ENCODE results near the gene AKAP17A.

DNA sequence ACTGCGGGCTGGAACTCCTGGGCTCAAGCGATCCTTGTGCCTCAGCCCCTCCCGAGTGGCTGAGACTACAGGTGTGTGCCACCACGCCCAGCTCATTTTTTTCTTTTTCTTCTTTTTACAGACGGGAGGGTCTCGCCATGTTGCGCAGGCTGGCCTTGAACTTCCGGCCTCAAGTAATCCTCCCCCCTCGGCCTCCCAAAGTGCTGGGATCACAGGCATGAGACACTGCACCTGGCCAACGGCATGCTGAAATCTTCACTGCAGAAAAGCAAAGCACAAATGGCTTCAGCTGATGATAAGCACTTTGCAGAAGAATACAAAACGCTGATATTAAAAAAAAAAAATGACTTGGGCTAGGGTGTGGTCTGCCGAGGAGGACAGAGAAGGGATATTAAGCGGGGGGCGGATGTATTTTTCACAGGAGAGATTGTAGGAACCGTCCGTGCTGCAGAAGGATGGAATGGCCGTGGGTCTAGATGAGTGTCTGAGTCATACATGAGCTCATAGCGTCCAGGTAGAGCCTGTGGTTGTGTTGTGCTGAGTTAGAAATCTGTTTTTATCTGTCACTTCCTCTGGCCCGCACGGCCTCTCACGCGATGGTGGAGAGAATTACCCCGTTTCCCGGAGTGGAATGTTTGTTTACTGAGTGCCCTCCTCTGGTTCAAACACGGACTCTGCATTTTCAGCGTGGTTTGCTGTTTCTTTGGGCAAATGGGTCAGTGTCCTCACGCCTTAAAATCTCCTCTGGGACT lies 8.5 kb upstream of the AKAP17A start:
- TF ChIP-seq CTCF (IDR thresholded peaks at IDR 0.05) (no peak), ZFX (IDR thresholded peaks at IDR 0.05; ENCODE audit: borderline replicate concordance) (no peak)

All from 22Rv1 (cell line).